ENCODE results near the gene INPP4B.
A peak's percentile ranks its signal among the peaks of the same experiment; 100 is the strongest.

The INPP4B gene

DNA sequence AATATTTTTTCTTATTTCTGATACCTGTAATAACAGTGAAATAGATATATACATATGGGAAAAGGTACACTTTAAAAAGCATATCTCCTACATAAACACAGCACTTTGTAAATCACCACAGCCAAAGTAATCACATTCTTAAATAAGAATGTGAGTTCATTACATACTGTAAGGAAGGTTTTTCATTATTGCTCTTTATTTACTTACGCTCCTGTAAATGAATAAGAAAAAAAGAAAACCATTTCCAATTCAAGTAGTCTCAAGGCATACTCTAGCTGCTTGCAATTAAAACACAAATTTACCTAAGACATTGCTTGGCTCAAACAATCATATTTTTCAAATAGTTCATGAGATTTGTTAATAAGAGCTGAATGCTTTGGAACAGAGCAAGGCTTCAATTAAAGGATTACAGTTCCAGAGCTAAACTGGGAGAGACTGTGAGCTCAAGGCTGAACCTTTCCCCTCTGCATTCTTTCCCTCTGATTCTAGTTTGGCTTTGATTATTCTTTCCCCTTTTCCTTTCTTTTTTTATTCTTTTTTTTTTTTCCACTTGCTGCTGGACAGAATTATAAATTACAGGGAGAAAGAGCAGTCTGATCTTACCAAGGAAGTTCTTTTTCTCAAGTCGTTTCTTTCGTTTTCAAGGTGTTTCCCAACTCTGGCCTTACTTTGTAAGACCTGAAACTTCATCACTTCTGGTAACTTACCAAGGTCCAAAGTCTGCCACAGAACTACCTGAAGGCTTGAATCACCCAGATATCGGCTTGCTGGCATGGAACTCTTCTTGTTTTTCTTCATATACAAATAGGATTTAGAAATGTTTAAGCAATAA is 278.3 kb downstream of the INPP4B start:
- no peak for DNase-seq

DNA sequence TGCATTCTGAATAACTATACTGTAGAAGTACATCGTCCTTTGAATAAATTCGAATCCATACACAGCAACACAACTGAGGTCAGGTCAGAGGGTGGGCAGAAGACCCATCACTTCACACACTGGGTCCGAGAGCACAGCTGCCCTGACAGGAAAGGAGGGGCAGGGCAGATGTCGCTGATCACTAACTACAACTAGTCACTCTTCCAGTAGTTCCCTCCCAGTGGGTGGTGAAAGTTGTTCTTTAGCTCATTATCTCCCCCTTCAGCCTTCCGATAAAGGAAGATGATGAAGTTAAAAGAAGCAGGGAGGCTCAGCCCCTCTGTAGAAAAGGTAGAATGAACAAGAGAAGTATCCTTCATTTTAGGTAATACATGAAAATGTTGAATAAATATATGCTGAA is 278.9 kb downstream of the INPP4B start:
- peak in 3 of 4 experiments; percentile 2 to 28 (median 13) for DNase-seq

DNA sequence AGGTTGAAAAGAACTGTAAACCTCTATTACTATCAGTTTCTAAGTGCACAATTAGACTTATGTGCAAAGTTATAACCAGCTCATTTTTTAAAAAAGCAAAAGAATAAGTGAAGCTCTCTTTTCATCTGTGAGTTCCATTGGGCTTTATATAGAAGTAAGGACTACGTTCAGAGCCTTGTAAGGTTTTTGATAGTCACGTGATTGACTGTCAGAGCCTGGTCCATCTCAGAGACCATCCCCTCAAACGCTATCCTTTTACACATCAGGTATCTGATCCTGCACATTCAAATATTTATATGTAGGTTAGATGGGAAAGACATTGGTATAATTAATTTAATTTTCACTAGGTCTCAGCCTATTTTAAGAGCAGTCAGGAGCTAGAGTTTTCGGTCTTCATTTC is 279.3 kb downstream of the INPP4B start:
- DNase-seq, result no peak

DNA sequence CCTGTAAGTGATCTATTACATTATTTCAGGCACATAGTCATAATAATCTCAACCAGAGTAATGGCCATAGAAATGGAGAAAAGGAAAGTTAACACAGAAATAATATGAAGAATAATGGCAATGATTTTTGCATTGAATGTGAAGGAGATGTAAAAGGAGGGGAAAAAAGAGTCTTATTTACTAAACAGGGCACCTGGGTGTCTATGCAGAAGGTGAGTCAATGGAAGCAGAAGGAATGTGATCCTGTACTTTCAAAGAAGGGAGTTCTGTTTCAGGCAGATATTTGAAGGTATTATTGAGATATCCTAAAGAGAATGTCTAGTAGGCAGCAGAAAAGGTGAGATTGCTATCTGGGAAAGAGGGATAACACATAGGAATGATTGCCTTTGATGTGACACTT is 279.9 kb downstream of the INPP4B start:
- no peak for DNase-seq

DNA sequence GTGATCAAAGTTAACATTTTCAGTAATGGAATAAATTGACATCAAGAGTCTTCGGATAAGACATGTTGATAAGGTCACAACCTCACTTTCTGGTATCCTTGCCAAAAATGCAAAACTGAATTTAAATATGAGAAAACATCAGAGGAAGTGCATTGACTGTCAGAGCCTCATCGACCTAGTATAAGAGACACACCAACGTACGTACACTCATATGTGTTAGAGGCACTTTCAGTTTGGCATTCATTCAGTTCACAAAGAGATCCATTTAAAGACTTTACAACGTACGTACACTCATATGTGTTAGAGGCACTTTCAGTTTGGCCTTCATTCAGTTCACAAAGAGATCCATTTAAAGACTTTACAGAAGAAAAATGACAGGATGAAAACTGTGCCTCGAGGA is 280.3 kb downstream of the INPP4B start:
- DNase-seq, result no peak

DNA sequence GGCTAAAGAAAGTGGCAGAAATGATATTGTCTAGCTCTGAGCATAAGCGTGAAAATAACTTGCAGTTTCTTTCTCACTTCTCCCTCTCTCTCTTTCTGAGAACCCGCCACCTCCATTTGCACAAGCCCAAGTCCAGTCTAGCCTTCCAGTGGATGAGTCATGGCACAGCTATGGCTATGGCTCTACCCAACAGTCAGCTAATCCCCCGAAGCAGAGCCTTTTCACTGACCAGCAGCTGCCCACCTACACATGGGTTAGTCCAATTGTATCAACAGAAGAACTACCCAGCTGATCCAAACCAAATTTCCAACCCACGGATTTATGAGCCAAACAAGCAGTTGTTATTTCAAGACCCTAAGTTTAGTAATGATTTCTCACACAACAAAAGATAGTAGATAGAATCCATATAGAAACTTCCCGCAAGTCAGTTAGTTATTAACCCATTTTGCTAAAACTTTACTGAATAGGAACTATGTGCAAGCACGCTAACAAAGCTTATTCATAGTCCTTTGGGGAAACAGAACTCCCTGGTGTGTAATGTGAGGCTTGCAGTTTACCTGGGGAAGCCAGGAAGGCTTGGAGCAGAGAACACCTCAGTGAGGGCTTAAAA is 282.3 kb downstream of the INPP4B start:
- no peak for DNase-seq

DNA sequence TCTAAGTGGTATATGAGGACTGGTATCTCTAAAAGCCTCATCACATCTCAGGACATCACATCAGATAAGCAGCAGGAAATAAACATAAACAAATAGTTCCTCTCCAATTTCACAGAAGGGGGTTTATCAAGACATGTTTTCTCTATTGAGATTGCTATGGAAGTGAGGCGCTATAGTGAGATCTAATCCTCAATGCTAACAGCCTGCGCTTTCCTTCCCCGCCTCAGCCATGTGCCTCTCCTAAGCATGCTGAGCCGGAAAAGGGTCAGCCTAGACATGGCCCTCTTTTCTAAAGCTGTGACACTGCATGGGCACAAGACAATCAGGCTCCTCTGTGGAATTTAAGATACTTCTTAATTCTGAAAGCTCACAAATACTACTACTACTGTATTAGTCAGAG is 286.1 kb downstream of the INPP4B start:
- no peak for DNase-seq

DNA sequence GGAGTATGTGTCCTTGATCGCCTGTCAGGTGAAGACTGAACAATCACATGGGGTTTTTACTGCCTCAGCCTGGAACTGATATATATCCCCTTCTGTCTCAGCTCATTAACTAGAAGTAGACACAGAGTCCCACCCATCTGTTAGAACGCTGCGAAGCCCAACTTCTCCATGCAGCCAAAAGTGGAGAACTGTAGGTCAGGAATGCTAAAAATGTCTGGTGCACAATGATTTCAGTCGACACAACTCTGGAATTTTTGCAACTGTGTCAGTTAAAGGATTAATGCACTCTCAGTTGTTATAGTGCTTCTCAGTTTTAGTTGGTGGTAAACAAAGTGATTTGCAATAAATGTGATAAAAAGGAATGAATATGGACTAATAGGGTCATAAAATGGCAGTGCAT is 287.2 kb downstream of the INPP4B start:
- no peak for DNase-seq

DNA sequence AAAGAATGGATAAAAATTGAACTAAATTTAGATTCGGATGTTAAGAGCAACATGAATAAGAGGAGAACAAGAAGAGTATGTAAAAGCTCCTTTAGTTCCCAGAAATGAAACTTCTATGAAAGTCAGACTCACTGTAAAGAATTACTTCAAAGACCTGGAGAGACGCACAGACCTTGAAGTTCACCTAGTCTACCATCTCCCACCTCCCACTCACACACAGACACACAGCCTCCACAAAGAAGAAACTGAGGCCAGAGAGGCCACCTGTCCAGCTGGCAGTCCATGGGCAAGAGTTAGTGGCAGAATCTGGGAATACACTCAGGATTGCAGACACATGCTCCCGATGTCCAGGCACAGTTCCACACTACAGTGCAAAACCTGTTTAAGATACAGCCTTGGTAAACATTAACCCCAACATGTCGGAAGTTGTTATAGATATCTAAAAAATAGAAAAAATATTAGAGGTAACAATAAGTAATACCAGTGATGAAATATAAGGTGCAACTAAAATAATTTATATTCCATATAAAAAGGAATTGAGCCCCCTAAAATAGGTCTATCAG is 288.8 kb downstream of the INPP4B start:
- no peak for DNase-seq

DNA sequence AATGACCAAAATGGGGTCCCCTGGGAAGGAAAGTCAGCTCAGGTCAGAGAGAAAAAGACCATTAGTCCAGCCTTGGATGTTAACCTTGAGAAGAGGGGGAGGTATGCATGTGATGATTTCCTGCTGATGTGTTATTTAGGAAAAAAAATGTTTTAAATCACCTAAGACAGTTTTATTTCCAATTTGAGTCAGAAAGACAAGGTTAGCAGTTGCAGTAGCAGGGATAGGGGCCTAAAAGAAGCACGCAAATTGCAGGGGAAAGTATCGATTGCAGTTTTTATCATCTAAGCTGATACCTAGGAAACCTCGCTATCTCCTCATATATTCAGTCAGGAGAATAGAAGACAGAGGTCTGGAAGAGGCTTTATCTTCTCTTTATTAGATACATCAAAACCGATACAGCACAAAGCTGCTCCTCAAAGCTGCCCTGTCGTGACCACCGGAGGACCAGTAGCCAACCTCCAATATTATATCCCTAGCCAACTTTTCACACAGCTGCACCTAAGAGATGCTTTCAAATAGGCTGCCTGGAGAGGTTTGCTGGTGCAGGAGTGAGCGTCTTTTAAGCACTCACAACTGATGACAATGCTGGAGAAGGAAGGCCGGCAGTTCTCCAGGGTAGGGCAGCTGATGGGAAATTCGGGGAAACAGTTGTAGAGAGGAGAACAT is 289.4 kb downstream of the INPP4B start:
- no peak for DNase-seq

DNA sequence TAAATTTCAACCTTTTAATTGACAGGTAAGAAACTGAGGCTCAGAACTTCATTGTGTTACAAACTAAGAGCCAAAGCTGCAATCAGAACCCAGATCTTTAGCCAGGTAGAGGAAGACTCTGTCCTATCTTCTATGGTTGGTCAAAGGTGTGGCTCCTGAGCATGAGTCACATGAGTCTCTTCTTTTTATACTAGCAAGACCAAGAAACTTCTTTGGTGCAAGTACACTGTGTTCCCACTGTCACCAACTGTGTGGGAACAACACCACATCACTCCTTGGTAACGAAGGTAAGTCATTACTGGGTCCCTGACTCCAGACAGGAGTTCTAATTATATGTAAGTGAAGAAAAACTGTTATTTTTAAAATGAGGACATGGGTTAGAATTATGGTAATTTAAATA is 290.1 kb downstream of the INPP4B start:
- no peak for DNase-seq

DNA sequence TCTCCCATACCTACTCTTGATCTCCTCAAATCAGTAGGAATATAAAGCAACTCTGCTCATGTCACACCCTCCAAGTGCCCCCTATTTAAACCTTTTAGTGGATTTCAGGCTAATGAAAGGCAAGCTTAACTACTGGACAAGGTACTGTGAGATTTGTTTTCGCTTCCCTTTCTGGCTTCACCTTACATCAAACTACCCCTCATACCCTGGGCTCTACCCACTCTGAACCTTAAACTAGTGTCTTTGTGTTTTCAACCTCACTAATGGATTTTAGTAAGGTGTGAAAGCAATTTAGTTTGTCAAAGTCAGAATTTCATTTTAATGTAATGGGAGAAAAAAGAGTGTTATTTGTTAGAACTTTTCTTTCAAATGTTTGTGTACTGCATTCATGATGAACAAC is 291.7 kb downstream of the INPP4B start:
- no peak for DNase-seq

DNA sequence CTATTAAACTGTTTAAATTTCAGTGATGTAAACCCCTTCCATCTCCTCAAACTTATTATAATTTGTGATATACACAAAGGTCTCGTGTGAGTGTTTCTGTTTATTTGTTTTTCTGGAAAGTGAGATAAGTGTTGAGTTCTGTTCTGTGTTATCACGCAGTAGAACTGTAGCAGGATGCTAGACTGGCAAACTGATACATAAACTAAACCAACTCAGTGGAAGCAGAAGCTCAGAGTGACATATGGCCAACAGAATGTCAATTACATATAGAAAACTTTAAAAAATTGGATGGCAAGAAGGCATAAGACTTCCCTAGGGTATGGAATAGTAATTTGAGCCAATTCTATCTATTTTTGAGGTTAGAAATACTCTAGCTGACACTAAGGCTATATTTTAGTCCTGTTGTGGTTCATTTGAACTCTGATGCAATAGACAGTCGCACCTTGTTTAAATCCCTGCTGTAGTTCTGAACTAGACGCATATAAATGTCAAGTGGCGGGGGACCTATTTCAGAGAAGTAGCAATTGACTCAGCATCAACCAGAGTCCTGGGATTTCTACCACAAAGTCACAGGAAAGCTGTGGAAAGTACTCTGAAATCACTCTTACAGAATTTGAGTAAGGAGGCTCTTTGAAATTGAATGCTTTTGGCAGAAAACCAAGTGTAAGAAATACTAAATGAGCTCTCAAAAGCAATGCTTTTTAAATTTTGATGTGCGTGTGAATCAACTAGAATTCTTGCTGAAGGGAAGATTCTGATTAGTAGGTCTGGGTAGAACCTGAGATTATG is 294.4 kb downstream of the INPP4B start:
- DNase-seq, result no peak

DNA sequence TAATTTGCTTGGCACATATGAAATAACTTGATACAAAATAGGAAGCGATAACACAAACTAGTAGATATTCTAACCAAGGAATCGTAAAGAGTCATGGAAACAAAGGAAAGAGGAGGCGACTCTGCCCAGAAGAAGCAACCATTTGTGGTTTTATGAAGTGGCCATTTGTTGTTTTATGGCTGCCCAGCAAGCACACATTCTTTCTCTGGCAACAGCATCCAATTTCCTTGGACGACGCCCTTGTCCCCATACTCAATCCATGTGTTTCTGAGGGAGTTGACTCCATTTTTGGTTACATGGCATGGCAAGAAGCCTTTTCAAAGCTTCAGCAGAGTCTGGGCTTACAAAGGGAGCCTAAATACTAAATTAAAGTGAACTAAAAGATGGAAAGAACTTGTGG is 295.1 kb downstream of the INPP4B start:
- no peak for DNase-seq

DNA sequence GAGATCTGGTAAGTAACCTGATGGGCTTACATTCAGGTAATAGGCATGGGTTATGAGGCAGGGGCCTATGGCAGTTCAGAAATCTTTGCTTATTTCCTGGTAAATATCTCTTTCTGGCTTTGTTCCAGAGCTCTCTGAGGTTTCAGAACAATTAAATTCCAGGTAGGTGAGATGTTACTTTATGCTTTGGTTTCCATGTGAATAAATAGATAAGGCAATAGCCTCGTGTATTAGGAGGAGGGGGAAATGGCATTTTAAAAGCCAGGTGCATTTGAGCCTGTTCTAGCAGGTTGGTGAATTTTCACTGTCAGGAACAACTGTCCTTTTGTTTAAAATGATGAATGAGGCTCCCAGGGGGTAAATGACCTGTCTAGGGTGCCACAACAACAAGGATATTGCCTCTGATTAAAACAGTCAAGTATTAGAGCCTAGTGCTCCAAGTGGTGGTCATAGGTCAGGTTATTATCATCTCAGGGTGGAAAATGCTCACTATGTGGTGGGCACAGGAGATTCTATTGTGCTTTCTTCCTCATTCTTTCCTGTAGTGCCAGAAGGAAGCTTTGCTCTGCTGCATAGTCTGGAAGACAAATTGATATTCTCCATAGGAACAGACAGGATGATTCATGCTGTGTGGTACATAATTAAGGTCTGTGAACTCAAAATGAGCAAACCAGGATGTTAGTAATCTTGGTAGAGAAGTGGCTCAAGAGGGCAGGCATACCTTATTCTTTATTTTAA is 296.2 kb downstream of the INPP4B start:
- no peak for DNase-seq

DNA sequence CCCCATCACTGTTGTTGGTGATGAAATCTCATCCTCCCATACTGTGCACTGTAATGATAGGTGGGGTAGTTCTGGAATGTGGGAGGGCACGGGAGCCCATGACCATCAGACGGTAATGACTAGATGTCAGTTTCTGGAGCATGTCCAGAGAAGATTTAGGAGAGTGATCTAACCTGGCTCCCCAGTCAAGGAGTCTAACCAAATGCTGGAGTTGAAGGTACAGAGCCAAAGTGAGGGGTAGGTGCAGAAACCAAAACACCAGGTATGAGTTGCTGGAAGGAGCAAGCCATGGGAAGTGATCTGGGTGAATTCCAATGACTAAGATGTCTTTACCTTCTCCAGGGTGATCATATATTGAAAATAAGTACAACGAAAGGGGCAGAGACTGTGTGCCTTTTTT is 296.9 kb downstream of the INPP4B start:
- no peak for DNase-seq

DNA sequence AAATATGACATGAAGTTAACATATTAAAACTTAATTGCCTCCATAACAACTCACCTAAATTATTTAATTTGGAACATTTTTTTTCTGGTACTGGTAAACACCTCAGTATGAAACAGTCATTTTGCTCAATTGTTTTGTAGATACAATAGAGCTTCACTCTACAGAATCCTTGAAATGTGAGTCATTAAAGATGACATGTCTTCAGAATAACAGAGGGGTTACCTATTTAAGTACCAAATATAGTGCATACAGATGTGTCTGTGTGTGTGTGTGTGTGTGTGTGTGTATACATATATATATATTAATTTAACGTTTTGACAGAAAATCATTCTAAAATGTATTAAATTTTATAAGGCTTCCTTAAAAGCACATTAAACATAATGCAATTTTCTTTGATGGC is 297.6 kb downstream of the INPP4B start:
- no peak for DNase-seq

DNA sequence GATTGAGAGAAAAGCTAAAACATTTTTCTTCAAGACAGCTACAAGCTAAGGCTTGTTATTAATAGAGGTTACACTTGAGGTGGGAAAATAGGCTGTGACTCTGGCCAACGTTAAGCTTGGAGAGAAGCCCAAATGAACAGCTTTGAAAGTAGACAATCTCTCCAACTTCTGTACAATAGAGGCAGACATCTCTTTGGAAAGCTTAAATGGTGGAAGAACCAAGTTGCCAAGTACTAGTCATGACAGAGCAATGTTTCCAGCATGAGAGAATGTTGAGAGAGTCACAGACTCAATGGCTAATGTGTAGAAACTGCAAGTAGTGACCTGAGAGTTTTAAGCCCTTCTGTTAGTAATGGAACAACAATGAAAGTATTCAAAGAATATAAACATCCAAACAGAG is 298.1 kb downstream of the INPP4B start:
- DNase-seq, result no peak

DNA sequence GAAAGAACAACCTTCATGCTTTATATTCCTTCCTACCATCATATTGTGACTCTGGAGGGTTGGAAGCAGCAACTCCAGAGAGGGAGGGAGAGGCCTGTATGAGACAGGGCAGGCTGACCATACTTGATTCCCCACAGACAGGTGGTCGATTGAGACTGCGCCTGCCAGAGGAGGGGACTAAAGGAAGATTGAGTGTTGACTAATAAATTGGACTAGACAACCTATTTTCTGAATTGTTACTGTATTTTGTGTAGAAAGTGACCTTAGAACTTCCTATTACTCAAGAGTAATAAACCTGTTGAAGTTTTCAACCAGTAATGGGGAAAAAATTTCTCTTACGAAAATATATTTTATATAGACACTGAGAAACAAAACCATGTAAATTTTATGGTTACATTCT is 301.5 kb downstream of the INPP4B start:
- no peak for DNase-seq

DNA sequence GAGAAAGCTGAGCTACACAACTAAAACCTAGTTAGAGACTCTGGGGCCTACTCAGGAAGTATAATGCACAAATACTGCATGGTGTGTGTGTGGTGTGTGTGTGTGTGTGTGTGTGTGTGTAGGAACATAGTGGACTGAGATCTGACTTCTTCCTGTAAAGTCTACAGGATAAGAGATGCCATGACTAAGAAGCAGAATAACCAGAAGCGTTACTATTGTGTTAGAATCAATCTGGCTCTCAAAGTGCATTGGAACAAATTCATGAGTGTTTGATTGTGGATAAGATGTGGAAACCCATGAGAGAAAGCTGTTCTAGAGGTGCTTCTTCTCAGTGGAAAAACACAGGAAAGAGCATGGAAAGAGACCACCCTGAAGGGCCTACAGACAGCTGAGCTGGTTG is 302.1 kb downstream of the INPP4B start:
- DNase-seq, result no peak

DNA sequence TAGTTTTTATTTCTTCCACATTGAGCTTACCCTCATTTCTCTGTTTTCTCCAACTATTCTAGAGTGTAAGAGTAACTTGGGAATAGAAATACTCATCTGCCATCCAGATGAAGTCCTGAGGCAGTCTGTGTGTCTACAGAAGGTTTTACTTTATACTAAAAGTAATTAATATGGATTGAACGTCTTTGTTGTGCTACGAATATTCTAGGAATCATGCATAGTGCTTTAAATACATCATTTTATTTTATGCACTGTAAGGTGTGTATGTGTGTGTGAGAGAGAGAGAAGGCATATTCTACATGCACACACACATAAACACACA is 305.7 kb downstream of the INPP4B start:
- DNase-seq, result no peak

DNA sequence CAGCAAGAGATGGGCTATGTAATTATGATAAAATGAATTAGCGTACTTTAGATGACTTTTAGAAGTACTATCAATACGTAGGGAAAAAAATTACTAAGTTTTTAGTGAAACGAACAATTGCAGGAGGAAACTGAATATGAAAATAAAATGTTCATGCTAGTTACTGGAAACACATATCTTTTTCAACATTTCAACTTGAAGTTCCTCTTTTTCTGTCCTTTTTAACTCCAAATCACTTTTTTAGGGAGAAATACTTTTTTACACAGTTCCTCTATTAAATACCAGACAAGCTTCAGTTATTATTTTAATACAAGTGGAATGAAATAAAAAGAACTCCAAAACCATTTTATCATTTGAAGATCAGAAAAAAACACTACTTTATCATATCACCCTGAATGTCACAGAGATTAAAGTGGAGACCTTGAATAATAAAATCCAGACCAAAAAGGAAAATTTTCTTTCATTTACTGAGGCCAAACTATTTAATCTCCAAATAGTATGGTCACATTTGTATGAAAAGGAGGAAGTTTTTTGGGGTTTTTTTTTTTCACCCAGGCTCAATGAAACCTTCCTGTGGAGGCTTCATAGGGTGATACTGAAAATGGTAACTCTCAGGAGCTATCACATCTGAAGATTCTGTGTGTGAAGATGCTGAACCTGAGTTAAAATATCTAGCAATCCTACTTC is 306.2 kb downstream of the INPP4B start:
- no peak for DNase-seq
